Measurements from ENCODE around the gene POMT2. TPM values are rescaled to one million over a fixed set of nuclear protein-coding genes. Genes with fewer than 3 reads are reported as not detected.

POMT2 gene
- total and polyA plus RNA-seq, 2 experiments from 2014 or later, result 21.1 to 39.3 TPM

DNA sequence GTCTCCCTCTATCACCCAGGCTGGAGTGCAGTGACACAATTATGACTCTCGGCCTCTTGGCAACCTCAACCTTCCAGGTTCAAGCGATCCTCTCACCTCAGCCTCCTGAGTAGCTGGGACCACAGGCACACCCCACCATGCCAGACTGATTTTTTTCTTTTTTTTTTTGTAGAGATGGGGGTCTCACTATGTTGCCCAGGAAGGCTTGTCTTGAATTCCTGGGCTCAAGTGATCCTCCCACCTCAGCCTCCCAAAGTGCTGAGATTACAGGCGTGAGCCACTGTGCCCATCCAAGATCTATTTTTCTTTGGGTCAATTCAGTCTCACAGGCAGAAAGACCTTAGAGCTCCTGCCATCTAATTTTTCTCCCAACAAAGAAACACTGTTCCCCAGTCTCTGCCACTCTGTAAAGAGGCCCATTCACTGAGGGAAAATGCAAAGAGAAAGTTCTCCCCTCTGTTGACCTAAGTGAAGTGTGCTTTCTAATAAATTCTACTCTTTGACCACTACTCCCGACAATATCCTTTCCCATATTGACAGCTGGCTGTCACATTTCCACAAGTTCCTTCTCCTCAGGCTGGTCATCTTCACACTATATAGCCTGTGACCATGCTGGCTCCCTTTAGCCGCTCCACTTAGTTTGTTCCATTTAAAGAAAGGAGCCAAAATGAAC lies 32.9 kb upstream of the POMT2 start:
- no peaks in the 10 kb centered on the region for H3K36me3 ChIP-seq (replicated peaks; ENCODE audit: insufficient read depth, low read depth)
- H2AFZ ChIP-seq, result no peak overlapping the region
- H3K9me2 ChIP-seq (replicated peaks; ENCODE audit: insufficient read depth), result no peaks in the 10 kb centered on the region
- H4K20me1 ChIP-seq (ENCODE audit: insufficient read depth, poor library complexity, severe bottlenecking), result no peaks in the 10 kb centered on the region
- H3K27ac ChIP-seq, result no peak overlapping the region
- H3K9me3 ChIP-seq (ENCODE audit: low read depth), result no peaks in the 10 kb centered on the region
- DNase-seq (ENCODE audit: low spot score), result no peak
- H3K79me2 ChIP-seq, result peaks cover 25% of the 10 kb centered on the region
- no peak overlapping the region for H3K4me3 ChIP-seq
- no peak overlapping the region for H3K4me2 ChIP-seq
- H3K27me3 ChIP-seq, result no peaks in the 10 kb centered on the region
- WGBS (ENCODE audit: low lambda C conversion rate, missing lambda C conversion rate), result 95% methylated on average over 5 of the region's 5 CpGs
- no peaks in the 10 kb centered on the region for H3K4me1 ChIP-seq (ENCODE audit: insufficient read depth)
- no peak for TF ChIP-seq EZH2phosphoT487 (IDR thresholded peaks at IDR 0.05; ENCODE audit: low read depth, severe bottlenecking, unreplicated experiment)
- TF ChIP-seq, protein P1, sequence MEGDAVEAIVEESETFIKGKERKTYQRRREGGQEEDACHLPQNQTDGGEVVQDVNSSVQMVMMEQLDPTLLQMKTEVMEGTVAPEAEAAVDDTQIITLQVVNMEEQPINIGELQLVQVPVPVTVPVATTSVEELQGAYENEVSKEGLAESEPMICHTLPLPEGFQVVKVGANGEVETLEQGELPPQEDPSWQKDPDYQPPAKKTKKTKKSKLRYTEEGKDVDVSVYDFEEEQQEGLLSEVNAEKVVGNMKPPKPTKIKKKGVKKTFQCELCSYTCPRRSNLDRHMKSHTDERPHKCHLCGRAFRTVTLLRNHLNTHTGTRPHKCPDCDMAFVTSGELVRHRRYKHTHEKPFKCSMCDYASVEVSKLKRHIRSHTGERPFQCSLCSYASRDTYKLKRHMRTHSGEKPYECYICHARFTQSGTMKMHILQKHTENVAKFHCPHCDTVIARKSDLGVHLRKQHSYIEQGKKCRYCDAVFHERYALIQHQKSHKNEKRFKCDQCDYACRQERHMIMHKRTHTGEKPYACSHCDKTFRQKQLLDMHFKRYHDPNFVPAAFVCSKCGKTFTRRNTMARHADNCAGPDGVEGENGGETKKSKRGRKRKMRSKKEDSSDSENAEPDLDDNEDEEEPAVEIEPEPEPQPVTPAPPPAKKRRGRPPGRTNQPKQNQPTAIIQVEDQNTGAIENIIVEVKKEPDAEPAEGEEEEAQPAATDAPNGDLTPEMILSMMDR (IDR thresholded peaks at IDR 0.05; ENCODE audit: poor library complexity), result no peak
- no peak for TF ChIP-seq EZH2 (IDR thresholded peaks at IDR 0.05; ENCODE audit: borderline replicate concordance)

DNA sequence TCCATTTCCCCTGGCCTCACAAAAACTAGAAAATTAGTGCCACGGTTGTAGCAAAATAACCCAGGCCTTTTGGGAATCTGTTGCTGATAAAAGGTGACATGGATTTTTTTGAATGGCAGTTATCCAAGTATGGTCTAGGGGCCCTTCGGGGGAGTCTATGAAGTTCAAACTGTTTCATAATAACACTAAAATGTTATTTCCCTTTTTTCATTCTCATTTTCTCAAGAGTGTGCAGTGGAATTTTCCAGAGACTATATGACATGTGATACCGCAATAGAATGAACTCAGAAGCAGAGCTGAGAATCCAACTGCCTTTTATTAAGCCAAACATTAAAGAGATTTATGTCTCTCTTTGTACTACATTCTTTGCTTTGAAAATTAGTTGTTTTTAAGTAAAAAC lies 27.1 kb upstream of the POMT2 start:
- H3K4me1 ChIP-seq (ENCODE audit: insufficient read depth), result peaks cover 10% of the 10 kb centered on the region
- no peak overlapping the region for H3K4me3 ChIP-seq
- H3K9me3 ChIP-seq (ENCODE audit: low read depth), result no peaks in the 10 kb centered on the region
- H3K79me2 ChIP-seq, result no peaks in the 10 kb centered on the region
- DNase-seq (ENCODE audit: low spot score), result no peak
- H3K4me2 ChIP-seq, result no peak overlapping the region
- H3K27ac ChIP-seq, result no peak overlapping the region
- no peaks in the 10 kb centered on the region for H3K9me2 ChIP-seq (replicated peaks; ENCODE audit: insufficient read depth)
- TF ChIP-seq EZH2phosphoT487 (IDR thresholded peaks at IDR 0.05; ENCODE audit: low read depth, severe bottlenecking, unreplicated experiment) (no peak), EZH2 (IDR thresholded peaks at IDR 0.05; ENCODE audit: borderline replicate concordance) (no peak)
- TF ChIP-seq, protein P1 (IDR thresholded peaks at IDR 0.05; ENCODE audit: poor library complexity), result no peak
- H3K36me3 ChIP-seq (replicated peaks; ENCODE audit: insufficient read depth, low read depth), result no peaks in the 10 kb centered on the region
- H2AFZ ChIP-seq, result no peak overlapping the region
- no peaks in the 10 kb centered on the region for H4K20me1 ChIP-seq (ENCODE audit: insufficient read depth, poor library complexity, severe bottlenecking)
- WGBS (ENCODE audit: low lambda C conversion rate, missing lambda C conversion rate), result 75% methylated on average over 3 of the region's 3 CpGs
- no peaks in the 10 kb centered on the region for H3K27me3 ChIP-seq

DNA sequence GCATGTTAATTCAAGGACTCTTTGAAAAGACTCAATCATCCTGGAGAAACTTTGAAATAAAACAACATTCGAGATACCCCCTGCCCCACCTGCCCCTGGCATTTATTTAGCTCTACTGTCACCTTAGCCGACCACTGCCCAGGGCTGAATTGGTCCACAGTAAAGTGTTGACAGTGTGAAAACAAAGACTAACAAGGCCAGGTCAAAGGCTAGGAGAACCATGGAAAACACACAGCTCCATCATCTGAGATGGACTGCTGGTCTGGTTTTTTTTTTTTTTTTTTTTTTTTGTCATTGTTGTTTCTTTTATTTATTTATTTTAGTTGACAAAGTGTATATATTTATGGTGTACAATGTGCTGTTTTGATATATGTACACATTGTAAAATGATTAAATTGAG lies 25.8 kb upstream of the POMT2 start:
- Histone ChIP-seq H3K4me2 (no peak overlapping the region), H3K27me3 (no peaks in the 10 kb centered on the region), H3K4me1 (ENCODE audit: insufficient read depth) (peaks cover 11% of the 10 kb centered on the region), H3K36me3 (replicated peaks; ENCODE audit: insufficient read depth, low read depth) (no peaks in the 10 kb centered on the region), H3K79me2 (no peaks in the 10 kb centered on the region), H3K27ac (no peak overlapping the region), H2AFZ (no peak overlapping the region), H3K4me3 (no peak overlapping the region), H3K9me3 (ENCODE audit: low read depth) (no peaks in the 10 kb centered on the region), H3K9me2 (replicated peaks; ENCODE audit: insufficient read depth) (no peaks in the 10 kb centered on the region), H4K20me1 (ENCODE audit: insufficient read depth, poor library complexity, severe bottlenecking) (no peaks in the 10 kb centered on the region)
- WGBS (ENCODE audit: low lambda C conversion rate, missing lambda C conversion rate), result 84% methylated on average over 2 of the region's 2 CpGs
- DNase-seq (ENCODE audit: low spot score), result no peak
- TF ChIP-seq EZH2phosphoT487 (IDR thresholded peaks at IDR 0.05; ENCODE audit: low read depth, severe bottlenecking, unreplicated experiment) (no peak), EZH2 (IDR thresholded peaks at IDR 0.05; ENCODE audit: borderline replicate concordance) (no peak)
- TF ChIP-seq, protein P1 (IDR thresholded peaks at IDR 0.05; ENCODE audit: poor library complexity), result no peak
